HG02763 (cell line): ENCODE data around the gene DGKD.

Source experiments
- ATAC-seq: cut with Tn5 transposase; IDR thresholded peaks from one replicate; pipeline ENCODE4 v1.9.1; 2021; ENCODE audit warnings: mild to moderate bottlenecking, moderate library complexity; ENCODE audit not compliant: unreplicated experiment

The DGKD gene

GRCh38 chr2:233456111-233456510 is 101.8 kb downstream of the DGKD start:
- ATAC-seq, result no peak

GRCh38 chr2:233456934-233457333 is 102.6 kb downstream of the DGKD start:
- no peak for ATAC-seq

GRCh38 chr2:233457356-233457755 is 103.1 kb downstream of the DGKD start:
- no peak for ATAC-seq

- ATAC-seq, result no peak
These were observed 103.8 kb downstream of the DGKD start for GRCh38 chr2:233458031-233458610.

GRCh38 chr2:233458826-233459225 is 104.5 kb downstream of the DGKD start:
- no peak for ATAC-seq

- no peak for ATAC-seq
These were observed 105.1 kb downstream of the DGKD start for GRCh38 chr2:233459426-233459825.

- no peak for ATAC-seq
These were observed 106.6 kb downstream of the DGKD start for GRCh38 chr2:233460726-233461441.

- ATAC-seq, result no peak
These were observed 107.2 kb downstream of the DGKD start for GRCh38 chr2:233461481-233461891.

- ATAC-seq, result no peak
These were observed 108.0 kb downstream of the DGKD start for GRCh38 chr2:233462202-233462785.

- ATAC-seq, result no peak
These were observed 108.7 kb downstream of the DGKD start for GRCh38 chr2:233462826-233463470.

- ATAC-seq, result no peak
These were observed 109.3 kb downstream of the DGKD start for GRCh38 chr2:233463586-233463985.

- ATAC-seq, result no peak
These were observed 109.8 kb downstream of the DGKD start for GRCh38 chr2:233464056-233464455.

GRCh38 chr2:233464531-233465240 is 110.4 kb downstream of the DGKD start:
- ATAC-seq, result no peak

- ATAC-seq, result no peak
These were observed 112.8 kb downstream of the DGKD start for GRCh38 chr2:233466991-233467603.

GRCh38 chr2:233468047-233468740 is 113.9 kb downstream of the DGKD start:
- no peak for ATAC-seq

GRCh38 chr2:233468741-233469110 is 114.4 kb downstream of the DGKD start:
- ATAC-seq, result no peak

GRCh38 chr2:233469261-233470010 is 115.1 kb downstream of the DGKD start:
- no peak for ATAC-seq

- no peak for ATAC-seq
These were observed 115.9 kb downstream of the DGKD start for GRCh38 chr2:233470011-233470687.

GRCh38 chr2:233470839-233471238 is 116.5 kb downstream of the DGKD start:
- no peak for ATAC-seq
